HG03520 (cell line): ENCODE measurements around the gene ADGRE2.
"Not testable (repeated sequence)": the region's sequence is repeated elsewhere in the genome, so short reads cannot be mapped to it uniquely, and the experiment has no call there.

Experiments
- ATAC-seq: cut with Tn5 transposase; IDR thresholded peaks from one replicate; pipeline ENCODE4 v1.9.1; 2021; ENCODE audit warnings: mild to moderate bottlenecking, moderate library complexity; ENCODE audit not compliant: unreplicated experiment

Gene ADGRE2

GRCh38 chr19:14778110-14778845, at the start of gene ADGRE2:
Gene ADGRE2 (minus strand): TSS chr19:14778560. CDS start chr19:14776756, 1,804 bp downstream.
- ATAC-seq, result not testable (repeated sequence)

- ATAC-seq, result no peak
These were observed 47.6 kb upstream of the ADGRE2 start for GRCh38 chr19:14826006-14826405.

- ATAC-seq, result no peak
These were observed 43.6 kb upstream of the ADGRE2 start for GRCh38 chr19:14821937-14822336.

- no peak for ATAC-seq
These were observed 40.2 kb upstream of the ADGRE2 start for GRCh38 chr19:14818588-14818987.

GRCh38 chr19:14817052-14817451, 38.7 kb upstream of the ADGRE2 start:
- ATAC-seq, result no peak

- no peak for ATAC-seq
These were observed 36.8 kb upstream of the ADGRE2 start for GRCh38 chr19:14814982-14815652.

- no peak for ATAC-seq
These were observed 31.1 kb upstream of the ADGRE2 start for GRCh38 chr19:14809272-14810057.

- ATAC-seq, result no peak
These were observed 26.4 kb upstream of the ADGRE2 start for GRCh38 chr19:14804765-14805164.

GRCh38 chr19:14798760-14799159, 20.4 kb upstream of the ADGRE2 start:
- no peak for ATAC-seq

- no peak for ATAC-seq
These were observed 17.7 kb upstream of the ADGRE2 start for GRCh38 chr19:14796021-14796420.

GRCh38 chr19:14795078-14795721, 16.8 kb upstream of the ADGRE2 start:
- no peak for ATAC-seq

- ATAC-seq, result not testable (repeated sequence)
These were observed 13.9 kb upstream of the ADGRE2 start for GRCh38 chr19:14792250-14792649.

GRCh38 chr19:14786421-14786851, 8.1 kb upstream of the ADGRE2 start:
- no peak for ATAC-seq

- ATAC-seq, result not testable (repeated sequence)
These were observed 6.9 kb upstream of the ADGRE2 start for GRCh38 chr19:14785102-14785793.

GRCh38 chr19:14784730-14785101, 6.4 kb upstream of the ADGRE2 start:
- not testable (repeated sequence) for ATAC-seq

GRCh38 chr19:14783410-14783998, 5.1 kb upstream of the ADGRE2 start:
- not testable (repeated sequence) for ATAC-seq

- ATAC-seq, result no peak
These were observed 4.5 kb upstream of the ADGRE2 start for GRCh38 chr19:14782626-14783409.

- not testable (repeated sequence) for ATAC-seq
These were observed 3.6 kb upstream of the ADGRE2 start for GRCh38 chr19:14781713-14782536.
